ENCODE measurements around the gene HLA-DMA. TPM values are rescaled to one million over a fixed set of nuclear protein-coding genes. Genes with fewer than 3 reads are reported as not detected.

Gene HLA-DMA
- polyA plus RNA-seq, 3 donors = 12.9 to 38.8 (median 30.9) TPM

- DNase-seq = no peak
Measured at GRCh38 chr6:32936239-32937152, 16.4 kb downstream of the HLA-DMA start.

GRCh38 chr6:32935551-32936238, 17.2 kb downstream of the HLA-DMA start:
- no peak for DNase-seq

GRCh38 chr6:32933661-32934085, 19.2 kb downstream of the HLA-DMA start:
- DNase-seq = no peak

GRCh38 chr6:32932132-32932868, 20.6 kb downstream of the HLA-DMA start:
- no peak for DNase-seq

- no peak for DNase-seq
Measured at GRCh38 chr6:32931211-32931610, 21.7 kb downstream of the HLA-DMA start.

GRCh38 chr6:32922083-32922482, 30.8 kb downstream of the HLA-DMA start:
- DNase-seq = no peak

GRCh38 chr6:32920715-32921114, 32.2 kb downstream of the HLA-DMA start:
- DNase-seq = no peak

GRCh38 chr6:32912951-32913350, 39.9 kb downstream of the HLA-DMA start:
- no peak for DNase-seq

GRCh38 chr6:32908897-32909296, 44.0 kb downstream of the HLA-DMA start:
- DNase-seq = no peak

- no peak for DNase-seq
Measured at GRCh38 chr6:32906539-32906938, 46.4 kb downstream of the HLA-DMA start.

- no peak for DNase-seq
Measured at GRCh38 chr6:32905078-32905477, 47.8 kb downstream of the HLA-DMA start.

- no peak for DNase-seq
Measured at GRCh38 chr6:32903952-32904351, 48.9 kb downstream of the HLA-DMA start.

Other genes with a start within 250 kb of the HLA-DMA start
- gene HLA-DQA2, start 211.7 kb downstream of the HLA-DMA start, polyA plus RNA-seq (ENCODE audit: insufficient read length in 3 of 3) = 1 to 10 TPM in 1 of 3 donors, under 1 TPM in 2; 0.14 to 1.2 (median 0.36) TPM
- gene HLA-DQB2, start 189.6 kb downstream of the HLA-DMA start, polyA plus RNA-seq (ENCODE audit: insufficient read length in 3 of 3) = 1 to 10 TPM in 2 of 3 donors, under 1 TPM in 1; 0.52 to 2.0 (median 1.5) TPM
- gene HLA-DOB, start 136.1 kb downstream of the HLA-DMA start, polyA plus RNA-seq (ENCODE audit: insufficient read length in 3 of 3) = under 1 TPM; 0.17 to 0.31 (median 0.18) TPM
- 10 to 100 TPM in 2 of 3 donors, 1 to 10 TPM in 1; 9.9 to 13.1 (median 10.5) TPM for gene TAP2, start 114.4 kb downstream of the HLA-DMA start, polyA plus RNA-seq (ENCODE audit: insufficient read length in 3 of 3)
- gene PSMB8, start 109.0 kb downstream of the HLA-DMA start, polyA plus RNA-seq (ENCODE audit: insufficient read length in 3 of 3) = 10 to 100 TPM; 21.2 to 22.0 (median 21.4) TPM
- gene TAP1, start 99.4 kb downstream of the HLA-DMA start, polyA plus RNA-seq (ENCODE audit: insufficient read length in 3 of 3) = 10 to 100 TPM in 1 of 3 donors, 1 to 10 TPM in 2; 8.6 to 11.0 (median 9.3) TPM
- 1 to 10 TPM; 5.2 to 5.8 (median 5.5) TPM for gene PSMB9, start 98.9 kb downstream of the HLA-DMA start, polyA plus RNA-seq (ENCODE audit: insufficient read length in 3 of 3)
- gene HLA-DMB, start 12.1 kb downstream of the HLA-DMA start, polyA plus RNA-seq (ENCODE audit: insufficient read length in 3 of 3) = 10 to 100 TPM; 53.3 to 74.8 (median 60.1) TPM
- gene BRD2, start 15.5 kb upstream of the HLA-DMA start, polyA plus RNA-seq (ENCODE audit: insufficient read length in 3 of 3) = 100 to 1,000 TPM; 297 to 357 (median 329) TPM
- 1 to 10 TPM; 4.4 to 6.1 (median 5.1) TPM for gene HLA-DOA, start 56.5 kb upstream of the HLA-DMA start, polyA plus RNA-seq (ENCODE audit: insufficient read length in 3 of 3)
- 10 to 100 TPM in 2 of 3 donors, 1 to 10 TPM in 1; 9.8 to 22.0 (median 21.3) TPM for gene HLA-DPA1, start 120.6 kb upstream of the HLA-DMA start, polyA plus RNA-seq (ENCODE audit: insufficient read length in 3 of 3)
- gene HLA-DPB1, start 122.9 kb upstream of the HLA-DMA start, polyA plus RNA-seq (ENCODE audit: insufficient read length in 3 of 3) = 10 to 100 TPM; 13.0 to 21.6 (median 19.9) TPM
- gene COL11A2, start 239.4 kb upstream of the HLA-DMA start, polyA plus RNA-seq (ENCODE audit: insufficient read length in 3 of 3) = 1 to 10 TPM; 4.8 to 7.7 (median 5.8) TPM
- 10 to 100 TPM; 58.1 to 67.5 (median 61.9) TPM for gene RXRB, start 247.6 kb upstream of the HLA-DMA start, polyA plus RNA-seq (ENCODE audit: insufficient read length in 3 of 3)
- gene SLC39A7, start 247.8 kb upstream of the HLA-DMA start, polyA plus RNA-seq (ENCODE audit: insufficient read length in 3 of 3) = 100 to 1,000 TPM; 104 to 127 (median 121) TPM

Data from renal pelvis (tissue), 4 donors.